Left lobe of liver (tissue), 2 donors: ENCODE results near the gene CHST1. TPM values are rescaled to one million over a fixed set of nuclear protein-coding genes. Genes with fewer than 3 reads are reported as not detected.
A peak's percentile ranks its signal among the peaks of the same experiment; 100 is the strongest.

Source experiments
- ATAC-seq: fragments of 200-7000 bp; cut with Tn5 transposase; one replicate; pipeline ENCODE4 v1.9.1; 2020; ENCODE audit warnings: mild to moderate bottlenecking, moderate library complexity
- DNase-seq: peaks from one replicate; pipeline ENCODE4 v3.0.0-alpha.2; 2020; ENCODE audit warnings: low spot score
- total RNA-seq: library from RNA; stranded (reverse); gene quantifications from one replicate; pipeline ENCODE4 v1.2.1, GENCODE V29; 2021
- donor health status: DM: no; HTN: no; CAD: no; lungs with moderate emphysema.
- donor health status: DM: no; HTN: yes; CAD: no.

CHST1 gene
- total RNA-seq, 1 donor from 2014 or later = 2.3 TPM

- DNase-seq (no peak), ATAC-seq (no peak)
Observed at GRCh38 chr11:45647786-45648185, 17.6 kb downstream of the CHST1 start.

GRCh38 chr11:45647329-45647728, 18.1 kb downstream of the CHST1 start:
- DNase-seq (no peak), ATAC-seq (no peak)

GRCh38 chr11:45646275-45646927, 19.0 kb downstream of the CHST1 start:
- ATAC-seq = peak; percentile 88
- DNase-seq = no peak

GRCh38 chr11:45644981-45645889, 20.2 kb downstream of the CHST1 start:
- ATAC-seq (no peak), DNase-seq (no peak)

- ATAC-seq (no peak), DNase-seq (no peak)
Observed at GRCh38 chr11:45643598-45644260, 21.7 kb downstream of the CHST1 start.

- DNase-seq (no peak), ATAC-seq (no peak)
Observed at GRCh38 chr11:45641961-45642360, 23.5 kb downstream of the CHST1 start.

- ATAC-seq = no peak
Observed at GRCh38 chr11:45638051-45638450, 27.4 kb downstream of the CHST1 start.

GRCh38 chr11:45635907-45636306, 29.5 kb downstream of the CHST1 start:
- ATAC-seq = no peak
- no peak for DNase-seq

More at GRCh38 chr11:45638051-45638450, 27.4 kb downstream of the CHST1 start:
- no peak for DNase-seq

- DNase-seq = no peak
- no peak for ATAC-seq
Observed at GRCh38 chr11:45625611-45626010, 39.8 kb downstream of the CHST1 start.

- ATAC-seq = no peak
Observed at GRCh38 chr11:45624095-45624494, 41.3 kb downstream of the CHST1 start.

GRCh38 chr11:45622861-45623260, 42.6 kb downstream of the CHST1 start:
- DNase-seq = no peak

More at GRCh38 chr11:45624095-45624494, 41.3 kb downstream of the CHST1 start:
- no peak for DNase-seq

GRCh38 chr11:45622283-45622682, 43.1 kb downstream of the CHST1 start:
- DNase-seq (no peak), ATAC-seq (no peak)

More at GRCh38 chr11:45622861-45623260, 42.6 kb downstream of the CHST1 start:
- ATAC-seq = no peak

GRCh38 chr11:45621588-45621987, 43.8 kb downstream of the CHST1 start:
- ATAC-seq (no peak), DNase-seq (no peak)

- DNase-seq (no peak), ATAC-seq (no peak)
Observed at GRCh38 chr11:45620243-45620642, 45.2 kb downstream of the CHST1 start.

GRCh38 chr11:45618897-45619296, 46.5 kb downstream of the CHST1 start:
- ATAC-seq (no peak), DNase-seq (no peak)

GRCh38 chr11:45617871-45618601, 47.4 kb downstream of the CHST1 start:
- ATAC-seq = no peak
- no peak for DNase-seq

GRCh38 chr11:45616802-45617549, 48.4 kb downstream of the CHST1 start:
- DNase-seq (no peak), ATAC-seq (no peak)

- DNase-seq (no peak), ATAC-seq (no peak)
Observed at GRCh38 chr11:45615182-45615792, 50.1 kb downstream of the CHST1 start.

GRCh38 chr11:45614196-45614828, 51.1 kb downstream of the CHST1 start:
- ATAC-seq (no peak), DNase-seq (no peak)
